Naive thymus-derived CD4-positive, alpha-beta T cell (primary cell): ENCODE data around the gene IL10RB. TPM values are rescaled to one million over a fixed set of nuclear protein-coding genes. Genes with fewer than 3 reads are reported as not detected.
"Not testable (repeated sequence)": the region's sequence is repeated elsewhere in the genome, so short reads cannot be mapped to it uniquely, and the experiment has no call there.

Experiments used
- ATAC-seq: fragments of 150-1000 bp; cut with Tn5 transposase; 2 replicates; pipeline ENCODE4 v1.10.0; 2021; ENCODE audit warnings: mild to moderate bottlenecking, moderate library complexity
- CTCF ChIA-PET: fragments of 350-600 bp; sonication (Branson Sonifier 250); formaldehyde crosslinking; loops from one replicate; lab custom pipeline; 2021; ENCODE audit warnings: antibody characterized with exemption; lab: Charles Lee
- POLR2A ChIA-PET: fragments of 350-600 bp; sonication (Branson Sonifier 250); formaldehyde crosslinking; loops from one replicate; lab custom pipeline; 2021; ENCODE audit warnings: antibody characterized with exemption, inconsistent platforms; lab: Charles Lee
- DNase-seq, 9 donors: peaks; one replicate each; pipeline versions ENCODE4 v3.0.0 to v3.0.0-alpha.2; 2020 to 2022; ENCODE audit warnings: mixed read lengths in 1 of 9
- H3K27ac ChIP-seq: one replicate; pipeline ENCODE4 v1.7.0; 2013; ENCODE audit warnings: mild to moderate bottlenecking, low read depth, low read length, moderate library complexity
- H3K27me3 ChIP-seq, 2 donors: one replicate each; pipeline ENCODE4 v1.7.0; 2013; ENCODE audit warnings: low read length in 2 of 2, mild to moderate bottlenecking in 2 of 2, moderate library complexity in 2 of 2; ENCODE audit not compliant: control insufficient read depth in 2 of 2, insufficient read depth in 2 of 2
- H3K36me3 ChIP-seq, 3 experiments: 1 replicate in 2 of 3; 2 replicates in 1 of 3; pipeline ENCODE4 v1.7.0; 2013; ENCODE audit warnings: low read length in 3 of 3, mild to moderate bottlenecking in 3 of 3, moderate library complexity in 1 of 3; ENCODE audit not compliant: insufficient read depth in 3 of 3, control insufficient read depth in 2 of 3
- H3K4me1 ChIP-seq, 2 donors: one replicate each; pipeline ENCODE4 v1.7.0; 2013; ENCODE audit warnings: low read length in 2 of 2, mild to moderate bottlenecking in 2 of 2, moderate library complexity in 1 of 2; ENCODE audit not compliant: control insufficient read depth in 2 of 2, insufficient read depth in 2 of 2
- H3K4me3 ChIP-seq: 2 replicates; pipeline ENCODE4 v1.7.0; 2013; ENCODE audit warnings: mild to moderate bottlenecking, low read length
- H3K9me3 ChIP-seq, 3 experiments: 1 replicate in 2 of 3; 2 replicates in 1 of 3; pipeline ENCODE4 v1.7.0; 2013; ENCODE audit warnings: low read length in 3 of 3; ENCODE audit not compliant: control insufficient read depth in 2 of 3
- H3K27ac Mint-ChIP-seq, 9 donors: one replicate each; pipeline ENCODE4 v1.8.0; 2020 to 2022; ENCODE audit warnings: mixed read lengths in 9 of 9, mild to moderate bottlenecking in 8 of 9, moderate library complexity in 5 of 9, inconsistent platforms in 2 of 9
- H3K27me3 Mint-ChIP-seq, 5 donors: one replicate each; pipeline ENCODE4 v1.8.0; 2021 to 2022; ENCODE audit warnings: mixed read lengths in 5 of 5, mild to moderate bottlenecking in 1 of 5
- H3K36me3 Mint-ChIP-seq, 5 donors: one replicate each; pipeline ENCODE4 v1.8.0; 2020 to 2022; ENCODE audit warnings: mixed read lengths in 5 of 5, mild to moderate bottlenecking in 3 of 5, inconsistent platforms in 1 of 5
- H3K4me1 Mint-ChIP-seq, 7 donors: one replicate each; pipeline ENCODE4 v1.8.0; 2020 to 2022; ENCODE audit warnings: mixed read lengths in 7 of 7, mild to moderate bottlenecking in 3 of 7, inconsistent platforms in 1 of 7
- H3K4me3 Mint-ChIP-seq, 10 donors: one replicate each; pipeline ENCODE4 v1.8.0; 2020 to 2022; ENCODE audit warnings: mild to moderate bottlenecking in 10 of 10, mixed read lengths in 10 of 10, moderate library complexity in 6 of 10, inconsistent platforms in 2 of 10
- H3K9me3 Mint-ChIP-seq, 11 donors: one replicate each; pipeline ENCODE4 v1.8.0; 2020 to 2022; ENCODE audit warnings: mixed read lengths in 11 of 11, mild to moderate bottlenecking in 4 of 11, inconsistent platforms in 1 of 11, moderate library complexity in 1 of 11
- intact Hi-C, 2 donors: fragments of 100-400 bp; cut with micrococcal nuclease; formaldehyde crosslinking; loops; one replicate each; pipeline ENCODE4 v1.15.1; 2023
- polyA plus RNA-seq, 2 donors: library from polyadenylated mRNA; unstranded; fragments of 300-500 nt; fragmentation: Illumina TruSeq; gene quantifications; one replicate each; pipeline ENCODE4 v1.2.3, GENCODE V29; 2021
- total RNA-seq, 6 experiments: library from RNA in 5 of 6; stranded (reverse) in 5 of 6; gene quantifications; 1 replicate in 5 of 6; 2 replicates in 1 of 6; pipeline ENCODE4 v1.2.3 and lab custom pipeline; 2021 to 2026

The IL10RB gene
- total and polyA plus RNA-seq, 7 experiments from 2014 or later: 17.6 to 51.4 (median 33.3) TPM

DNA sequence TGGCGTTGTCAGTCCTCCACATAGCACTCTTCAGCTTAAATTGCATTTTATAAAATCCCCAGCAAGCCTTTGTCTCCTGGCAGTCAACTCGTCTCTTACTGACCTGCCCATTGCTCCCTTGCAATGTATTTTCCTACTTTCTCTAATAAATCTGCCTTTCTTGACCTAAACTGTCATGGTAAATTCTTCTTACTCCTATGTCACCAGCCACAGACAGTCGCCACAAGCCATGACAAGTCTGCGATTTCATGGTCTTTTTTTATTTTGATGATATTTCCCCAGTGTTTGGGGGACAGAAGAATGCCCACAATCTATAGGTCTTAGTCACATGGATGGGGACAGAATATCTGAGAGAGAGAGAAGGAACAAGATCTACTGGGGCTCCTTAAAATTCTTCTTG lies 28.0 kb upstream of the IL10RB start:
- H3K27me3 Mint-ChIP-seq: no peaks in the 10 kb centered on the region
- Histone ChIP-seq H3K4me3 (peak overlapping the region; percentile 10), H3K4me1 (peaks cover 66 to 80% of the 10 kb centered on the region in 2 donors), H3K27ac (peak overlapping the region; percentile 58), H3K27me3 (no peaks in the 10 kb centered on the region), H3K9me3 (no peaks in the 10 kb centered on the region), H3K36me3 (peaks cover 0 to 4% (median 0%) of the 10 kb centered on the region in 3 experiments)
- ATAC-seq (no peak), DNase-seq (no peak)
- H3K27ac Mint-ChIP-seq: peak overlapping the region; percentile 43 to 96 (median 88)
- H3K4me1 Mint-ChIP-seq: peaks cover 65 to 92% (median 85%) of the 10 kb centered on the region in 7 donors
- peak overlapping the region in 9 of 10 donors; percentile 26 to 84 (median 65) for H3K4me3 Mint-ChIP-seq
- no peaks in the 10 kb centered on the region for H3K9me3 Mint-ChIP-seq
- peaks cover 4 to 44% (median 16%) of the 10 kb centered on the region in 5 donors for H3K36me3 Mint-ChIP-seq
- ChIA-PET POLR2A (interaction anchor here (0.6 to 4.8 kb wide), 6 partner anchors 9 to 124 kb away, joined by 3 to 39 read pairs (median 6); partner anchors contain the start of genes IFNAR1 and IFNAR2), CTCF (interaction anchor here (0.6 to 1.1 kb wide), 3 partner anchors 27 to 102 kb away, joined by 3 read pairs; no protein-coding TSS in a partner anchor)
- intact Hi-C loops: loop anchor here (1.0 to 10.0 kb wide), 4 partner anchors 8 to 237 kb away; partner anchors contain the start of gene TMEM50B (in 1 of the 2)

DNA sequence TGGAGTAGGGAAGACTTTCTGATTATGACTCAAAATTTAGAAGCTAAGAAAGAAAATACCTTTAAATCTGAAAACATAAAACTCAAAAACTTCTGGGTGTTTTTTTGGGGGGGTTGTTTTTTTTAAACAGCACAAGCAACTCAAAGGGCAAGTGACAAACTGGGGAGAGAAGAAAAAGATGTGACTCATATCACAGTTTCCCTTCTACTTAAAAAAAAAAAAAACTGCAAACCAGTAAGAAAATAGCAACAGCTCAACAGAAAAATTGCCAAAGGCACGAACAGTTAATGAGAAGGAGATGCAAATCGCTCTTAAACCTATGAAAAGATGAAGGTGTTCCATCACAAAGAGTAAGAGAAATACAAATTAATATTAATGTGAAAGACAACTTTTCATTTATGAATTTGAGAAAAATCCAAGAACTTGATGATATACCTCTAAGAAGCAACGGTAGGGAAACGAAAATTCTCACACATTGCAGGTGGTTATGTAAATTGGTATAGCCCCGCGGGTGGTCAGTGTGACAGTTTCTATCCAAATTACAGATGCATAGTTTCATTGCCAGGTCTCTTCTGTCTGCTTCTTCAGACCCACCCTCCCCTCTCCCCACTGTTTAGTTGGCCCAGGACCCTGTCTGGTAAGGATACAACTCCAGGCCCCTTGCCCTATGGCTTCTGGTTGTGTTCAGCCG lies 27.5 kb upstream of the IL10RB start:
- H3K36me3 ChIP-seq: peaks cover 0 to 4% (median 0%) of the 10 kb centered on the region in 3 experiments
- peaks cover 63 to 92% (median 85%) of the 10 kb centered on the region in 7 donors for H3K4me1 Mint-ChIP-seq
- ATAC-seq (peak; percentile 73), DNase-seq (peak in 2 of 9 donors; percentile 13 to 39)
- peak overlapping the region; percentile 60 for H3K27ac ChIP-seq
- H3K9me3 Mint-ChIP-seq: no peaks in the 10 kb centered on the region
- intact Hi-C loops: loop anchor here (1.0 to 10.0 kb wide), 4 partner anchors 8 to 236 kb away; partner anchors contain the start of gene TMEM50B (in 1 of the 2)
- H3K27me3 ChIP-seq: no peaks in the 10 kb centered on the region
- peaks cover 6 to 48% (median 10%) of the 10 kb centered on the region in 5 donors for H3K36me3 Mint-ChIP-seq
- H3K9me3 ChIP-seq: no peaks in the 10 kb centered on the region
- peaks cover 65 to 81% of the 10 kb centered on the region in 2 donors for H3K4me1 ChIP-seq
- peak overlapping the region; percentile 43 to 96 (median 90) for H3K27ac Mint-ChIP-seq
- POLR2A ChIA-PET: interaction anchor here (0.6 to 4.8 kb wide), 7 partner anchors 10 to 304 kb away, joined by 3 to 39 read pairs (median 8); partner anchors contain the start of genes IFNAR1, IFNAR2 and SON
- peak overlapping the region; percentile 26 for H3K4me3 ChIP-seq
- H3K27me3 Mint-ChIP-seq: no peaks in the 10 kb centered on the region
- CTCF ChIA-PET: interaction anchor here (0.6 to 1.1 kb wide), 3 partner anchors 27 to 101 kb away, joined by 3 read pairs; no protein-coding TSS in a partner anchor
- H3K4me3 Mint-ChIP-seq: peak overlapping the region in 9 of 10 donors; percentile 46 to 84 (median 70)

DNA sequence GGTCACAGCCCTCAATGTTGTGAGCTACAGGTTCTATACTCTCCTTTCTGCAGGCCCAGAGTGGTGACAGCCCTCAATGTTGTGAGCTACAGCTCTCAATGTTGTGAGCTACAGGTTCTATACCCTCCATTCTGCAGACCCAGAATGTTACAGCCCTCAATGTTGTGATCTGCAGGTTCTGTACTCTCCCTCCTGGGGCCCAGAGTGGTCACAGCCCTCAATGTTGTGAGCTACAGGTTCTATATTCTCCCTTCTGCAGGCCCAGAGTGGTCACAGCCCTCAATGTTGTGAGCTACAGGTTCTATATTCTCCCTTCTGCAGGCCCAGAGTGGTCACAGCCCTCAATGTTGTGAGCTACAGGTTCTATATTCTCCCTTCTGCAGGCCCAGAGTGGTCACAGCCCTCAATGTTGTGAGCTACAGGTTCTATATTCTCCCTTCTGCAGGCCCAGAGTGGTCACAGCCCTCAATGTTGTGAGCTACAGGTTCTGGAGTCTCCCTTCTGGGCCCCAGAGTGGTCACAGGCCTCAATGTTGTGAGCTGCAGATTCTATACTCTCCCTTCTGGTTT lies 26.5 kb upstream of the IL10RB start:
- H3K4me3 Mint-ChIP-seq: peak overlapping the region; percentile 46 to 72 (median 60)
- H3K27me3 Mint-ChIP-seq, H3K9me3 ChIP-seq, DNase-seq, H3K36me3 ChIP-seq, H3K27me3 ChIP-seq, H3K9me3 Mint-ChIP-seq, ATAC-seq: not testable (repeated sequence)
- ChIA-PET POLR2A (interaction anchor here (0.6 to 4.8 kb wide), 5 partner anchors 11 to 122 kb away, joined by 5 to 39 read pairs (median 8); partner anchors contain the start of genes IFNAR1 and IFNAR2), CTCF (interaction anchor here (0.5 to 1.1 kb wide), 2 partner anchors 23 to 26 kb away, joined by 3 read pairs; no protein-coding TSS in a partner anchor)
- H3K4me3 ChIP-seq: peak overlapping the region; percentile 26
- peaks cover 65 to 82% of the 10 kb centered on the region in 2 donors for H3K4me1 ChIP-seq
- H3K36me3 Mint-ChIP-seq: peaks cover 6 to 49% (median 19%) of the 10 kb centered on the region in 5 donors
- H3K4me1 Mint-ChIP-seq: peaks cover 65 to 92% (median 85%) of the 10 kb centered on the region in 7 donors
- intact Hi-C loops: loop anchor here in 1 of 2 donors (10.0 kb wide), 2 partner anchors 125 to 235 kb away; partner anchors contain the start of gene TMEM50B
- H3K27ac ChIP-seq: peak overlapping the region; percentile 60
- peak overlapping the region; percentile 74 to 96 (median 90) for H3K27ac Mint-ChIP-seq

DNA sequence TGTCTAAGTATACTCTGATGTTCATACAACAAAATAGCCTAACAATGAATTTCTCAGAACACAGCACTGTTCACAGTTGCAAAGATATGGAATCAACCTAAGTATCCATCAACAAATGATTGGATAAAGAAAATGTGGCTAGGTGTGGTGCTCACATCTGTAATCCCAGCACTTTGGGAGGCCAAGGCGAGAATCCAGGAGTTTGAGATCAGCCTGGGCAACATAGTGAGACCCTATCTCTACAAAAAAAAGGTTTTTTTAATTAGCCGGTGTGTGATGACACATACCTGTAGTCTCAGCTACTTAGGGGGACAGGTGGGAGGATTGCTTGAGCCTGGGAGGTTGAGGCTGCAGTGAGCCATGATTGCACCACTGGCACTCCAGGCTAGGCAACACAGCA lies 25.8 kb upstream of the IL10RB start:
- ChIA-PET POLR2A (interaction anchor here (0.6 to 4.8 kb wide), 5 partner anchors 11 to 222 kb away, joined by 3 to 39 read pairs (median 11); partner anchors contain the start of genes IFNAR2 and IL10RB), CTCF (interaction anchor here (0.7 to 1.5 kb wide), 4 partner anchors 9 to 122 kb away, joined by 3 to 4 read pairs (median 3); no protein-coding TSS in a partner anchor)
- Histone ChIP-seq H3K27ac (peak overlapping the region; percentile 19), H3K9me3 (no peaks in the 10 kb centered on the region), H3K4me3 (no peak overlapping the region), H3K4me1 (peaks cover 60 to 83% of the 10 kb centered on the region in 2 donors), H3K36me3 (peaks cover 5 to 7% (median 5%) of the 10 kb centered on the region in 3 experiments), H3K27me3 (no peaks in the 10 kb centered on the region)
- no peaks in the 10 kb centered on the region for H3K9me3 Mint-ChIP-seq
- DNase-seq (no peak), ATAC-seq (no peak)
- H3K4me3 Mint-ChIP-seq: peak overlapping the region in 6 of 10 donors; percentile 11 to 63 (median 30)
- H3K36me3 Mint-ChIP-seq: peaks cover 11 to 53% (median 27%) of the 10 kb centered on the region in 5 donors
- H3K27me3 Mint-ChIP-seq: no peaks in the 10 kb centered on the region
- peak overlapping the region; percentile 36 to 96 (median 78) for H3K27ac Mint-ChIP-seq
- H3K4me1 Mint-ChIP-seq: peaks cover 69 to 90% (median 85%) of the 10 kb centered on the region in 7 donors
- intact Hi-C loops: no loop called here

DNA sequence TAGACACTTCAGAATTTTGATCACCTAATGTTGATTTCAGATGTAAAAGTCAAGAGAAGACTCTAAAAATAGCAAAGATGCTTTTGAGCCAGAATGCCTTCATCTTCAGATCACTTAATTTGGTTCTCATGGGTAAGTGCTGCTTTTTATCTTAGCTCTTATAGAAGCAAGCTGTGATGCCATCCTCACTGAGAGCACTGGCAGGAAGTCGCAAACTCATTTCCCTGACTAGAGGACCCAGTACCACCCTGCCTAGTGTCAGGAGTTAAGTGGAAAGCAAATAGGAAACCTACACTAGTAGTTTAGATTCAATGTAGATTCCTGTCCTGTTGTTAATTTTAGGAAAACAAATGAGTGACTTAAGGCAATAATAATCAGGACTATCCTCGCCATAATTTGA lies 24.3 kb upstream of the IL10RB start:
- intact Hi-C loops: loop anchor here in 1 of 2 donors (1.0 kb wide), 1 partner anchor 11 kb away; no protein-coding TSS in a partner anchor
- Histone ChIP-seq H3K9me3 (no peaks in the 10 kb centered on the region), H3K4me1 (peaks cover 59 to 80% of the 10 kb centered on the region in 2 donors), H3K36me3 (peaks cover 13 to 20% (median 13%) of the 10 kb centered on the region in 3 experiments), H3K4me3 (no peak overlapping the region), H3K27ac (peak overlapping the region; percentile 22), H3K27me3 (no peaks in the 10 kb centered on the region)
- ChIA-PET CTCF (interaction anchor here (1.0 to 1.6 kb wide), 2 partner anchors 41 to 44 kb away, joined by 4 to 5 read pairs; no protein-coding TSS in a partner anchor), POLR2A (interaction anchor here (0.9 to 4.8 kb wide), 6 partner anchors 10 to 83 kb away, joined by 3 to 39 read pairs (median 4); partner anchors contain the start of genes IFNAR1, IFNAR2 and IL10RB)
- H3K36me3 Mint-ChIP-seq: peaks cover 15 to 61% (median 40%) of the 10 kb centered on the region in 5 donors
- peak overlapping the region; percentile 25 to 63 (median 49) for H3K4me3 Mint-ChIP-seq
- H3K4me1 Mint-ChIP-seq: peaks cover 63 to 91% (median 85%) of the 10 kb centered on the region in 7 donors
- H3K27me3 Mint-ChIP-seq: no peaks in the 10 kb centered on the region
- H3K9me3 Mint-ChIP-seq: no peaks in the 10 kb centered on the region
- DNase-seq (peak in 6 of 9 donors; percentile 12 to 40 (median 31)), ATAC-seq (peak; percentile 56)
- H3K27ac Mint-ChIP-seq: peak overlapping the region; percentile 7 to 92 (median 79)
